GM23338 (cell line): ENCODE measurements around the gene HCN3. TPM values are rescaled to one million over a fixed set of nuclear protein-coding genes. Genes with fewer than 3 reads are reported as not detected.

ENCODE experiments used
- ATAC-seq: fragments of 200-7000 bp; cut with Tn5 transposase; 3 replicates; pipeline ENCODE4 v1.9.1; 2020
- DNase-seq: peaks from one replicate; pipeline ENCODE4 v3.0.0-alpha.2; 2015; ENCODE audit warnings: low spot score
- H2AFZ ChIP-seq: fragments of 200-600 bp; sonication (generic); 2 replicates; pipeline ENCODE4 v1.8.0; 2016; ENCODE audit warnings: antibody characterized with exemption, mild to moderate bottlenecking, moderate library complexity
- H3F3A ChIP-seq: fragments of 200-600 bp; sonication (generic); replicated peaks from 2 replicates; pipeline ENCODE4 v1.8.0; 2017; ENCODE audit warnings: antibody characterized with exemption, mixed run types, low read depth
- H3K27ac ChIP-seq: fragments of 200-600 bp; sonication (generic); 2 replicates; pipeline ENCODE4 v1.6.1; 2016; ENCODE audit warnings: low read depth
- H3K27me3 ChIP-seq: fragments of 200-600 bp; sonication (generic); 2 replicates; pipeline ENCODE4 v1.8.0; 2016; ENCODE audit warnings: mild to moderate bottlenecking, mixed run types, moderate library complexity; ENCODE audit not compliant: insufficient read depth
- H3K36me3 ChIP-seq: fragments of 200-600 bp; sonication (generic); 2 replicates; pipeline ENCODE4 v1.8.0; 2016; ENCODE audit warnings: mild to moderate bottlenecking; ENCODE audit not compliant: insufficient read depth
- H3K4me1 ChIP-seq: fragments of 200-600 bp; sonication (generic); 2 replicates; pipeline ENCODE4 v1.8.0; 2016; ENCODE audit warnings: mild to moderate bottlenecking, moderate library complexity; ENCODE audit not compliant: insufficient read depth
- H3K4me2 ChIP-seq: fragments of 200-600 bp; sonication (generic); 2 replicates; pipeline ENCODE4 v1.7.1; 2017; ENCODE audit warnings: mixed run types
- H3K4me3 ChIP-seq: fragments of 200-600 bp; sonication (generic); 2 replicates; pipeline ENCODE4 v1.6.1; 2016; ENCODE audit warnings: mixed run types
- H3K79me2 ChIP-seq: fragments of 200-600 bp; sonication (generic); replicated peaks from 2 replicates; pipeline ENCODE4 v1.8.0; 2017; ENCODE audit warnings: mild to moderate bottlenecking; ENCODE audit not compliant: insufficient read depth
- H3K9me2 ChIP-seq: fragments of 200-600 bp; sonication (generic); 2 replicates; pipeline ENCODE4 v1.8.0; 2017; ENCODE audit not compliant: insufficient read depth
- H4K20me1 ChIP-seq: fragments of 200-600 bp; sonication (generic); replicated peaks from 2 replicates; pipeline ENCODE4 v1.8.0; 2017; ENCODE audit warnings: mild to moderate bottlenecking; ENCODE audit not compliant: insufficient read depth
- H3K27ac Mint-ChIP-seq: 2 replicates; pipeline ENCODE4 v1.8.0; 2020; ENCODE audit warnings: inconsistent platforms, mild to moderate bottlenecking, moderate library complexity, mixed read lengths
- H3K27me3 Mint-ChIP-seq: 3 replicates; pipeline ENCODE4 v1.8.0; 2022; ENCODE audit warnings: low read depth, mild to moderate bottlenecking, moderate library complexity, mixed read lengths, inconsistent platforms; ENCODE audit not compliant: insufficient read depth, poor library complexity
- H3K36me3 Mint-ChIP-seq: 3 replicates; pipeline ENCODE4 v1.8.0; 2021; ENCODE audit warnings: low read depth, mild to moderate bottlenecking, inconsistent platforms, moderate library complexity, mixed read lengths
- H3K4me1 Mint-ChIP-seq: 3 replicates; pipeline ENCODE4 v1.8.0; 2020; ENCODE audit warnings: mild to moderate bottlenecking, inconsistent platforms, mixed read lengths
- H3K4me3 Mint-ChIP-seq: 3 replicates; pipeline ENCODE4 v1.8.0; 2021; ENCODE audit warnings: moderate library complexity, mild to moderate bottlenecking, inconsistent platforms, mixed read lengths
- H3K9me3 Mint-ChIP-seq: 3 replicates; pipeline ENCODE4 v1.8.0; 2020; ENCODE audit warnings: moderate library complexity, mild to moderate bottlenecking, inconsistent platforms, mixed read lengths
- CREB1 ChIP-seq: fragments of 250-450 bp; sonication (Bioruptor Pico); IDR thresholded peaks from 2 replicates; pipeline ENCODE4 v1.5.0; 2020; ENCODE audit warnings: low read depth, mild to moderate bottlenecking, moderate library complexity
- EZH2 ChIP-seq: fragments of 200-600 bp; sonication (generic); IDR thresholded peaks from one replicate; pipeline ENCODE4 v1.8.0; 2017; ENCODE audit warnings: antibody characterized with exemption, mild to moderate bottlenecking, low read depth; ENCODE audit not compliant: unreplicated experiment
- JUNB ChIP-seq: IDR thresholded peaks from one replicate; pipeline ENCODE4 v1.6.1; 2016; ENCODE audit warnings: antibody characterized with exemption; ENCODE audit not compliant: unreplicated experiment
- POLR2AphosphoS5 ChIP-seq: IDR thresholded peaks from 2 replicates; pipeline ENCODE4 v1.6.1; 2016; ENCODE audit warnings: antibody characterized with exemption, low read depth
- REST ChIP-seq: IDR thresholded peaks from one replicate; pipeline ENCODE4 v1.6.1; 2018; ENCODE audit warnings: antibody characterized with exemption; ENCODE audit not compliant: unreplicated experiment
- ZNF114 ChIP-seq: fragments of 250-450 bp; sonication (Bioruptor Pico); IDR thresholded peaks from 2 replicates; pipeline ENCODE4 v1.5.0; 2020; ENCODE audit warnings: mild to moderate bottlenecking, moderate library complexity
- ZNF331 ChIP-seq: fragments of 250-450 bp; sonication (Bioruptor Pico); IDR thresholded peaks from 2 replicates; pipeline ENCODE4 v1.5.0; 2020; ENCODE audit warnings: low read depth, mild to moderate bottlenecking, moderate library complexity
- polyA plus RNA-seq: library from polyadenylated mRNA; unstranded; fragments of >200 nt; fragmentation: Nextera tagmentation; extraction: Ambion mirVana; gene quantifications from 2 replicates; pipeline ENCODE4 v1.2.1, GENCODE V29; 2016
- total RNA-seq: library from RNA; depleted of rRNA; stranded (reverse); fragments of >200 nt; shearing (Covaris generic); gene quantifications from 2 replicates; pipeline ENCODE4 v1.2.3, GENCODE V29; 2014
- TF ChIP-seq, protein P1 (sequence below): fragments of 250-450 bp; sonication (Bioruptor Pico); IDR thresholded peaks from 2 replicates; pipeline ENCODE4 v1.5.0; 2020; ENCODE audit warnings: mild to moderate bottlenecking, moderate library complexity

HCN3 gene
- total and polyA plus RNA-seq, 2 experiments from 2014 or later, result 3.4 to 4.9 TPM

- Histone ChIP-seq H3K4me2 (no peak overlapping the region), H4K20me1 (no peaks in the 10 kb centered on the region), H3K27me3 (peaks cover 33% of the 10 kb centered on the region), H3K9me2 (no peaks in the 10 kb centered on the region), H3K27ac (no peak overlapping the region), H3K4me3 (no peak overlapping the region), H3K4me1 (peaks cover 17% of the 10 kb centered on the region), H3K79me2 (no peaks in the 10 kb centered on the region), H2AFZ (no peak overlapping the region), H3K36me3 (no peaks in the 10 kb centered on the region), H3F3A (0 out of 2 replicates have a peak, but pooled peaks cover 11% of the 10 kb centered on the region)
- no peak for ATAC-seq
- Mint-ChIP-seq H3K27ac (no peak overlapping the region), H3K36me3 (no peaks in the 10 kb centered on the region; the same call in 2 of the 3 replicates), H3K27me3 (peaks cover 31% of the 10 kb centered on the region), H3K9me3 (no peaks in the 10 kb centered on the region), H3K4me3 (peak overlapping the region; percentile 5; the same call in 1 of the 3 replicates), H3K4me1 (peaks cover 35% of the 10 kb centered on the region)
- TF ChIP-seq ZNF331 (CRISPR knock-in tag) (no peak), ZNF114 (CRISPR knock-in tag) (no peak), POLR2AphosphoS5 (no peak), JUNB (no peak), CREB1 (CRISPR knock-in tag) (no peak), REST (no peak), EZH2 (no peak)
- TF ChIP-seq, protein P1, sequence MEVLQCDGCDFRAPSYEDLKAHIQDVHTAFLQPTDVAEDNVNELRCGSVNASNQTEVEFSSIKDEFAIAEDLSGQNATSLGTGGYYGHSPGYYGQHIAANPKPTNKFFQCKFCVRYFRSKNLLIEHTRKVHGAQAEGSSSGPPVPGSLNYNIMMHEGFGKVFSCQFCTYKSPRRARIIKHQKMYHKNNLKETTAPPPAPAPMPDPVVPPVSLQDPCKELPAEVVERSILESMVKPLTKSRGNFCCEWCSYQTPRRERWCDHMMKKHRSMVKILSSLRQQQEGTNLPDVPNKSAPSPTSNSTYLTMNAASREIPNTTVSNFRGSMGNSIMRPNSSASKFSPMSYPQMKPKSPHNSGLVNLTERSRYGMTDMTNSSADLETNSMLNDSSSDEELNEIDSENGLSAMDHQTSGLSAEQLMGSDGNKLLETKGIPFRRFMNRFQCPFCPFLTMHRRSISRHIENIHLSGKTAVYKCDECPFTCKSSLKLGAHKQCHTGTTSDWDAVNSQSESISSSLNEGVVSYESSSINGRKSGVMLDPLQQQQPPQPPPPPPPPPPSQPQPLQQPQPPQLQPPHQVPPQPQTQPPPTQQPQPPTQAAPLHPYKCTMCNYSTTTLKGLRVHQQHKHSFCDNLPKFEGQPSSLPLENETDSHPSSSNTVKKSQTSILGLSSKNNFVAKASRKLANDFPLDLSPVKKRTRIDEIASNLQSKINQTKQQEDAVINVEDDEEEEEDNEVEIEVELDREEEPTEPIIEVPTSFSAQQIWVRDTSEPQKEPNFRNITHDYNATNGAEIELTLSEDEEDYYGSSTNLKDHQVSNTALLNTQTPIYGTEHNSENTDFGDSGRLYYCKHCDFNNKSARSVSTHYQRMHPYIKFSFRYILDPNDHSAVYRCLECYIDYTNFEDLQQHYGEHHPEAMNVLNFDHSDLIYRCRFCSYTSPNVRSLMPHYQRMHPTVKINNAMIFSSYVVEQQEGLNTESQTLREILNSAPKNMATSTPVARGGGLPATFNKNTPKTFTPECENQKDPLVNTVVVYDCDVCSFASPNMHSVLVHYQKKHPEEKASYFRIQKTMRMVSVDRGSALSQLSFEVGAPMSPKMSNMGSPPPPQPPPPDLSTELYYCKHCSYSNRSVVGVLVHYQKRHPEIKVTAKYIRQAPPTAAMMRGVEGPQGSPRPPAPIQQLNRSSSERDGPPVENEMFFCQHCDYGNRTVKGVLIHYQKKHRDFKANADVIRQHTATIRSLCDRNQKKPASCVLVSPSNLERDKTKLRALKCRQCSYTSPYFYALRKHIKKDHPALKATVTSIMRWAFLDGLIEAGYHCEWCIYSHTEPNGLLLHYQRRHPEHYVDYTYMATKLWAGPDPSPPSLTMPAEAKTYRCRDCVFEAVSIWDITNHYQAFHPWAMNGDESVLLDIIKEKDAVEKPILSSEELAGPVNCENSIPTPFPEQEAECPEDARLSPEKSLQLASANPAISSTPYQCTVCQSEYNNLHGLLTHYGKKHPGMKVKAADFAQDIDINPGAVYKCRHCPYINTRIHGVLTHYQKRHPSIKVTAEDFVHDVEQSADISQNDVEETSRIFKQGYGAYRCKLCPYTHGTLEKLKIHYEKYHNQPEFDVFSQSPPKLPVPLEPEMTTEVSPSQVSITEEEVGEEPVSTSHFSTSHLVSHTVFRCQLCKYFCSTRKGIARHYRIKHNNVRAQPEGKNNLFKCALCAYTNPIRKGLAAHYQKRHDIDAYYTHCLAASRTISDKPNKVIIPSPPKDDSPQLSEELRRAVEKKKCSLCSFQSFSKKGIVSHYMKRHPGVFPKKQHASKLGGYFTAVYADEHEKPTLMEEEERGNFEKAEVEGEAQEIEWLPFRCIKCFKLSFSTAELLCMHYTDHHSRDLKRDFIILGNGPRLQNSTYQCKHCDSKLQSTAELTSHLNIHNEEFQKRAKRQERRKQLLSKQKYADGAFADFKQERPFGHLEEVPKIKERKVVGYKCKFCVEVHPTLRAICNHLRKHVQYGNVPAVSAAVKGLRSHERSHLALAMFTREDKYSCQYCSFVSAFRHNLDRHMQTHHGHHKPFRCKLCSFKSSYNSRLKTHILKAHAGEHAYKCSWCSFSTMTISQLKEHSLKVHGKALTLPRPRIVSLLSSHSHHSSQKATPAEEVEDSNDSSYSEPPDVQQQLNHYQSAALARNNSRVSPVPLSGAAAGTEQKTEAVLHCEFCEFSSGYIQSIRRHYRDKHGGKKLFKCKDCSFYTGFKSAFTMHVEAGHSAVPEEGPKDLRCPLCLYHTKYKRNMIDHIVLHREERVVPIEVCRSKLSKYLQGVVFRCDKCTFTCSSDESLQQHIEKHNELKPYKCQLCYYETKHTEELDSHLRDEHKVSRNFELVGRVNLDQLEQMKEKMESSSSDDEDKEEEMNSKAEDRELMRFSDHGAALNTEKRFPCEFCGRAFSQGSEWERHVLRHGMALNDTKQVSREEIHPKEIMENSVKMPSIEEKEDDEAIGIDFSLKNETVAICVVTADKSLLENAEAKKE (CRISPR knock-in tag), result no peak
- no peak for DNase-seq
These were observed 19.4 kb downstream of the HCN3 start for GRCh38 chr1:155296661-155297060.
